ENCODE measurements around the gene C1QL1.

The C1QL1 gene

GRCh38 chr17:44930667-44931066 is 37.4 kb downstream of the C1QL1 start:
- no peak overlapping the region for H3K4me3 ChIP-seq (ENCODE audit: low read depth, low read length)
- no peak for TF ChIP-seq CTCF (IDR thresholded peaks at IDR 0.05; ENCODE audit: low read depth, low read length, missing control alignments)
- DNase-seq (ENCODE audit: low read depth): no peak

GRCh38 chr17:44928950-44929720 is 39.0 kb downstream of the C1QL1 start:
- no peak for TF ChIP-seq CTCF (IDR thresholded peaks at IDR 0.05; ENCODE audit: low read depth, low read length, missing control alignments)
- no peak for DNase-seq (ENCODE audit: low read depth)
- H3K4me3 ChIP-seq (ENCODE audit: low read depth, low read length): no peak overlapping the region

- no peak for DNase-seq (ENCODE audit: low read depth)
- TF ChIP-seq CTCF (IDR thresholded peaks at IDR 0.05; ENCODE audit: low read depth, low read length, missing control alignments): no peak
Observed at GRCh38 chr17:44928136-44928535, 40.0 kb downstream of the C1QL1 start.

GRCh38 chr17:44927696-44928095 is 40.4 kb downstream of the C1QL1 start:
- no peak for TF ChIP-seq CTCF (IDR thresholded peaks at IDR 0.05; ENCODE audit: low read depth, low read length, missing control alignments)
- H3K4me3 ChIP-seq (ENCODE audit: low read depth, low read length): no peak overlapping the region
- no peak for DNase-seq (ENCODE audit: low read depth)

More at GRCh38 chr17:44928136-44928535, 40.0 kb downstream of the C1QL1 start:
- H3K4me3 ChIP-seq (ENCODE audit: low read depth, low read length): no peak overlapping the region

GRCh38 chr17:44926821-44927525 is 41.1 kb downstream of the C1QL1 start:
- no peak overlapping the region for H3K4me3 ChIP-seq (ENCODE audit: low read depth, low read length)
- no peak for DNase-seq (ENCODE audit: low read depth)
- no peak for TF ChIP-seq CTCF (IDR thresholded peaks at IDR 0.05; ENCODE audit: low read depth, low read length, missing control alignments)

- TF ChIP-seq CTCF (IDR thresholded peaks at IDR 0.05; ENCODE audit: low read depth, low read length, missing control alignments): no peak
- H3K4me3 ChIP-seq (ENCODE audit: low read depth, low read length): no peak overlapping the region
- DNase-seq (ENCODE audit: low read depth): no peak
Observed at GRCh38 chr17:44925731-44926697, 42.1 kb downstream of the C1QL1 start.

Measured in GM12864 (cell line).